ENCODE data around the gene FBN1. TPM values are rescaled to one million over a fixed set of nuclear protein-coding genes. Genes with fewer than 3 reads are reported as not detected.
A peak's percentile ranks its signal among the peaks of the same experiment; 100 is the strongest.

The FBN1 gene
- polyA plus RNA-seq, 1 experiment, result 565 TPM

- H3K4me3 ChIP-seq (ENCODE audit: low read depth, low read length), result no peak overlapping the region
- CTCF ChIA-PET, result no interaction called here
- no peaks in the 10 kb centered on the region for H3K27me3 ChIP-seq (ENCODE audit: control insufficient read depth, insufficient read depth, low read length)
- H3K36me3 ChIP-seq (ENCODE audit: control insufficient read depth, insufficient read depth, low read length), result no peaks in the 10 kb centered on the region
- POLR2A ChIA-PET, result interaction anchor here (0.6 kb wide), 1 partner anchor 26 kb away, joined by 3 read pairs; no protein-coding TSS in a partner anchor
- TF ChIP-seq, protein P1, sequence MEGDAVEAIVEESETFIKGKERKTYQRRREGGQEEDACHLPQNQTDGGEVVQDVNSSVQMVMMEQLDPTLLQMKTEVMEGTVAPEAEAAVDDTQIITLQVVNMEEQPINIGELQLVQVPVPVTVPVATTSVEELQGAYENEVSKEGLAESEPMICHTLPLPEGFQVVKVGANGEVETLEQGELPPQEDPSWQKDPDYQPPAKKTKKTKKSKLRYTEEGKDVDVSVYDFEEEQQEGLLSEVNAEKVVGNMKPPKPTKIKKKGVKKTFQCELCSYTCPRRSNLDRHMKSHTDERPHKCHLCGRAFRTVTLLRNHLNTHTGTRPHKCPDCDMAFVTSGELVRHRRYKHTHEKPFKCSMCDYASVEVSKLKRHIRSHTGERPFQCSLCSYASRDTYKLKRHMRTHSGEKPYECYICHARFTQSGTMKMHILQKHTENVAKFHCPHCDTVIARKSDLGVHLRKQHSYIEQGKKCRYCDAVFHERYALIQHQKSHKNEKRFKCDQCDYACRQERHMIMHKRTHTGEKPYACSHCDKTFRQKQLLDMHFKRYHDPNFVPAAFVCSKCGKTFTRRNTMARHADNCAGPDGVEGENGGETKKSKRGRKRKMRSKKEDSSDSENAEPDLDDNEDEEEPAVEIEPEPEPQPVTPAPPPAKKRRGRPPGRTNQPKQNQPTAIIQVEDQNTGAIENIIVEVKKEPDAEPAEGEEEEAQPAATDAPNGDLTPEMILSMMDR (IDR thresholded peaks at IDR 0.05; ENCODE audit: insufficient read depth, low read depth, low read length), result no peak
- peak; percentile 31 for DNase-seq (ENCODE audit: low read depth)
Observed at GRCh38 chr15:48667701-48668100, 22.2 kb upstream of the FBN1 start.

GRCh38 chr15:48664436-48664835 is 18.9 kb upstream of the FBN1 start:
- H3K27me3 ChIP-seq (ENCODE audit: control insufficient read depth, insufficient read depth, low read length), result no peaks in the 10 kb centered on the region
- POLR2A ChIA-PET, result no interaction called here
- H3K36me3 ChIP-seq (ENCODE audit: control insufficient read depth, insufficient read depth, low read length), result no peaks in the 10 kb centered on the region
- H3K4me3 ChIP-seq (ENCODE audit: low read depth, low read length), result no peak overlapping the region
- TF ChIP-seq, protein P1 (IDR thresholded peaks at IDR 0.05; ENCODE audit: insufficient read depth, low read depth, low read length), result no peak
- CTCF ChIA-PET, result interaction anchor here (1.9 to 2.2 kb wide), 2 partner anchors 9 to 14 kb away, joined by 4 to 7 read pairs; no protein-coding TSS in a partner anchor
- DNase-seq (ENCODE audit: low read depth), result no peak

GRCh38 chr15:48657950-48658591 is 12.6 kb upstream of the FBN1 start:
- TF ChIP-seq, protein P1 (IDR thresholded peaks at IDR 0.05; ENCODE audit: insufficient read depth, low read depth, low read length), result no peak
- ChIA-PET POLR2A (interaction anchor here (0.5 kb wide), 1 partner anchor 8 kb away, joined by 4 read pairs; no protein-coding TSS in a partner anchor), CTCF (interaction anchor here (1.0 to 1.4 kb wide), 2 partner anchors 11 to 14 kb away, joined by 3 read pairs; no protein-coding TSS in a partner anchor)
- no peak for DNase-seq (ENCODE audit: low read depth)
- H3K36me3 ChIP-seq (ENCODE audit: control insufficient read depth, insufficient read depth, low read length), result no peaks in the 10 kb centered on the region
- H3K27me3 ChIP-seq (ENCODE audit: control insufficient read depth, insufficient read depth, low read length), result no peaks in the 10 kb centered on the region
- no peak overlapping the region for H3K4me3 ChIP-seq (ENCODE audit: low read depth, low read length)

GRCh38 chr15:48654801-48655200 is 9.3 kb upstream of the FBN1 start:
- H3K36me3 ChIP-seq (ENCODE audit: control insufficient read depth, insufficient read depth, low read length), result no peaks in the 10 kb centered on the region
- ChIA-PET CTCF (no interaction called here), POLR2A (no interaction called here)
- no peak overlapping the region for H3K4me3 ChIP-seq (ENCODE audit: low read depth, low read length)
- H3K27me3 ChIP-seq (ENCODE audit: control insufficient read depth, insufficient read depth, low read length), result no peaks in the 10 kb centered on the region
- TF ChIP-seq, protein P1 (IDR thresholded peaks at IDR 0.05; ENCODE audit: insufficient read depth, low read depth, low read length), result no peak
- no peak for DNase-seq (ENCODE audit: low read depth)

- no peak for DNase-seq (ENCODE audit: low read depth)
- H3K4me3 ChIP-seq (ENCODE audit: low read depth, low read length), result no peak overlapping the region
- CTCF ChIA-PET, result no interaction called here
- POLR2A ChIA-PET, result no interaction called here
- no peaks in the 10 kb centered on the region for H3K36me3 ChIP-seq (ENCODE audit: control insufficient read depth, insufficient read depth, low read length)
- TF ChIP-seq, protein P1 (IDR thresholded peaks at IDR 0.05; ENCODE audit: insufficient read depth, low read depth, low read length), result no peak
- no peaks in the 10 kb centered on the region for H3K27me3 ChIP-seq (ENCODE audit: control insufficient read depth, insufficient read depth, low read length)
Observed at GRCh38 chr15:48653913-48654670, 8.6 kb upstream of the FBN1 start.
